A673 (cell line): ENCODE data around the gene CNTN3. TPM values are rescaled to one million over a fixed set of nuclear protein-coding genes. Genes with fewer than 3 reads are reported as not detected.

Source experiments
- BruUV-seq: library from RNA; stranded (reverse); fragments of 400-500 nt; replicated peaks from 2 replicates; lab custom pipeline; 2021; lab: Mats Ljungman, UMichigan
- CTCF ChIA-PET: fragments of 300-600 bp; sonication (Branson Sonifier 250); formaldehyde crosslinking; loops from one replicate; lab custom pipeline; 2022; ENCODE audit warnings: antibody characterized with exemption; lab: Charles Lee
- POLR2A ChIA-PET: fragments of 300-600 bp; sonication (Branson Sonifier 250); formaldehyde crosslinking; loops from one replicate; lab custom pipeline; 2022; ENCODE audit warnings: antibody characterized with exemption; ENCODE audit not compliant: low non-redundant PET; lab: Charles Lee
- DNase-seq: peaks from one replicate; pipeline ENCODE4 v3.0.0-alpha.2; 2015; ENCODE audit warnings: low spot score
- H3K27ac ChIP-seq: fragments of 200-600 bp; sonication (generic); 2 replicates; pipeline ENCODE4 v1.5.1; 2016; ENCODE audit warnings: mixed run types, low read depth, mild to moderate bottlenecking, mixed read lengths, antibody characterized with exemption, low read length; ENCODE audit not compliant: poor library complexity, severe bottlenecking
- H3K27me3 ChIP-seq: fragments of 200-600 bp; sonication (generic); replicated peaks from 2 replicates; pipeline ENCODE4 v1.6.1; 2017; ENCODE audit warnings: mixed run types, low read depth, mild to moderate bottlenecking, mixed read lengths, antibody characterized with exemption, low read length; ENCODE audit not compliant: insufficient read depth, poor library complexity
- H3K36me3 ChIP-seq: fragments of 200-600 bp; sonication (generic); 2 replicates; pipeline ENCODE4 v1.6.1; 2016; ENCODE audit warnings: mixed run types, mild to moderate bottlenecking, mixed read lengths, antibody characterized with exemption, low read length; ENCODE audit not compliant: insufficient read depth, poor library complexity, severe bottlenecking
- H3K4me1 ChIP-seq: fragments of 200-600 bp; sonication (generic); 2 replicates; pipeline ENCODE4 v1.6.1; 2017; ENCODE audit warnings: mixed run types, mild to moderate bottlenecking, mixed read lengths, antibody characterized with exemption, low read length; ENCODE audit not compliant: insufficient read depth, poor library complexity, severe bottlenecking
- H3K4me3 ChIP-seq: fragments of 200-600 bp; sonication (generic); 2 replicates; pipeline ENCODE4 v1.5.1; 2016; ENCODE audit warnings: low read depth, mixed run types, mild to moderate bottlenecking, mixed read lengths, low read length; ENCODE audit not compliant: poor library complexity, severe bottlenecking
- H3K9me3 ChIP-seq: fragments of 200-600 bp; sonication (generic); 2 replicates; pipeline ENCODE4 v1.6.1; 2016; ENCODE audit warnings: mixed run types, low read depth, mild to moderate bottlenecking, mixed read lengths, antibody characterized with exemption, low read length; ENCODE audit not compliant: poor library complexity, severe bottlenecking
- CTCF ChIP-seq: fragments of 300-800, 200-600 bp; sonication (generic); conservative IDR thresholded peaks from 2 replicates; pipeline ENCODE4 v1.5.1; 2017; ENCODE audit warnings: low read depth, mild to moderate bottlenecking, antibody characterized with exemption, low read length, moderate library complexity, mixed read lengths
- EZH2 ChIP-seq: fragments of 200-600 bp; sonication (generic); IDR thresholded peaks from 2 replicates; pipeline ENCODE4 v1.6.1; 2017; ENCODE audit warnings: borderline replicate concordance, low read depth, mild to moderate bottlenecking, mixed read lengths, antibody characterized with exemption, low read length; ENCODE audit not compliant: poor library complexity, severe bottlenecking
- intact Hi-C: fragments of 100-400 bp; cut with micrococcal nuclease; formaldehyde crosslinking; loops from one replicate; pipeline ENCODE4 v1.10.0; 2022; ENCODE audit not compliant: unreplicated experiment
- total RNA-seq: library from RNA; stranded (reverse); gene quantifications from 2 replicates; pipeline ENCODE4 v1.2.3, GENCODE V29; 2021

The CNTN3 gene
- total RNA-seq, 1 experiment from 2014 or later: 2.6 TPM

GRCh38 chr3:74601793-74602192 lies 12.7 kb downstream of the CNTN3 start:
- H3K27ac ChIP-seq: no peak overlapping the region
- TF ChIP-seq EZH2 (no peak), CTCF (no peak)
- no TSS peak for BruUV-seq
- H3K36me3 ChIP-seq: no peaks in the 10 kb centered on the region
- DNase-seq: no peak
- intact Hi-C loops: no loop called here
- CTCF ChIA-PET: no interaction called here
- POLR2A ChIA-PET: no interaction called here
- no peak overlapping the region for H3K4me3 ChIP-seq
- H3K27me3 ChIP-seq: no peaks in the 10 kb centered on the region
- H3K4me1 ChIP-seq: no peaks in the 10 kb centered on the region
- H3K9me3 ChIP-seq: no peaks in the 10 kb centered on the region

GRCh38 chr3:74599564-74599963 lies 14.9 kb downstream of the CNTN3 start:
- no TSS peak for BruUV-seq
- H3K9me3 ChIP-seq: no peaks in the 10 kb centered on the region
- DNase-seq: no peak
- intact Hi-C loops: no loop called here
- no peaks in the 10 kb centered on the region for H3K36me3 ChIP-seq
- H3K27ac ChIP-seq: no peak overlapping the region
- CTCF ChIA-PET: no interaction called here
- TF ChIP-seq EZH2 (no peak), CTCF (no peak)
- no peak overlapping the region for H3K4me3 ChIP-seq
- H3K27me3 ChIP-seq: no peaks in the 10 kb centered on the region
- POLR2A ChIA-PET: no interaction called here
- no peaks in the 10 kb centered on the region for H3K4me1 ChIP-seq

- ChIA-PET POLR2A (no interaction called here), CTCF (no interaction called here)
- intact Hi-C loops: no loop called here
- TF ChIP-seq CTCF (no peak), EZH2 (no peak)
- no peaks in the 10 kb centered on the region for H3K4me1 ChIP-seq
- DNase-seq: no peak
- no peak overlapping the region for H3K27ac ChIP-seq
- no TSS peak for BruUV-seq
- no peaks in the 10 kb centered on the region for H3K9me3 ChIP-seq
- no peak overlapping the region for H3K4me3 ChIP-seq
- H3K27me3 ChIP-seq: no peaks in the 10 kb centered on the region
- H3K36me3 ChIP-seq: no peaks in the 10 kb centered on the region
These were observed 21.3 kb downstream of the CNTN3 start for GRCh38 chr3:74593152-74593551.
